GM19468 (cell line): ENCODE data around the gene PTPN6.

Experiments
- ATAC-seq: cut with Tn5 transposase; IDR thresholded peaks from one replicate; pipeline ENCODE4 v1.9.1; 2021; ENCODE audit warnings: mild to moderate bottlenecking, moderate library complexity, moderate number of reproducible peaks; ENCODE audit not compliant: unreplicated experiment; ENCODE audit errors: extremely low read depth

PTPN6 gene

GRCh38 chr12:6996040-6996441 lies 44.9 kb downstream of the PTPN6 start:
- no peak for ATAC-seq

DNA sequence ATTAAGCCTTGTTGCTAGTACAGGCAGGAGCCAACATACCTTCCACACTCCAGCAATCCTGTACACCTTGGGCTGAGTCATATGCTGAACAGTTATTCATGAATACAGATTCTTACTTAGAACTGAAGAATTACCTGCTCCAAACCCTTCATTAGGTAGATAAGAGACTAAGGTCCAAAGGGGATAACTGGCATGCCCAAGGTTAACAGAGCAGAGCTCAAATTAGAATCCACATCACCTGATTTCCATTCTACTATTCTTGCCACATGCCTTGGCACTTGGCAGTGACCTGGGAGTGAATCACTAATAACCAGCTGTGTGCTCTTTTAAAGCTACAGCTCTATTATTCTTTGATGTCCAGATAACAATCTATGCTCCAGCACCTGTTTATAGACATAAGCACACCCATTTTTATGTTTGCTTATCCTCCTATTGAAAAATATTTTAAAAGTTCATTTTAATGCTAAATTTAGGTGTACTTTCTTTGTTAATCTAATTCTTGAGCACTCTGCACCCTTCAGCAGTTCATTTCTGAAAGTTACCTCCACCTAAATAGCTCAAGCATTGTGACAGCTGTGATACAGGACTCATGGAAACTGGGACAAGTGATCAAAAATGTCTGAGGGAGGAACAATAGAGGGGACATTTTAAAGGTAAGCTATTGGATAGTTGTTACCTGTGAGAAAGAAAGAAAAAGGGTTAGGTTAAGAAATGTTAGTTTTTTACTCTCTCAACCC lies 47.7 kb downstream of the PTPN6 start:
- no peak for ATAC-seq

DNA sequence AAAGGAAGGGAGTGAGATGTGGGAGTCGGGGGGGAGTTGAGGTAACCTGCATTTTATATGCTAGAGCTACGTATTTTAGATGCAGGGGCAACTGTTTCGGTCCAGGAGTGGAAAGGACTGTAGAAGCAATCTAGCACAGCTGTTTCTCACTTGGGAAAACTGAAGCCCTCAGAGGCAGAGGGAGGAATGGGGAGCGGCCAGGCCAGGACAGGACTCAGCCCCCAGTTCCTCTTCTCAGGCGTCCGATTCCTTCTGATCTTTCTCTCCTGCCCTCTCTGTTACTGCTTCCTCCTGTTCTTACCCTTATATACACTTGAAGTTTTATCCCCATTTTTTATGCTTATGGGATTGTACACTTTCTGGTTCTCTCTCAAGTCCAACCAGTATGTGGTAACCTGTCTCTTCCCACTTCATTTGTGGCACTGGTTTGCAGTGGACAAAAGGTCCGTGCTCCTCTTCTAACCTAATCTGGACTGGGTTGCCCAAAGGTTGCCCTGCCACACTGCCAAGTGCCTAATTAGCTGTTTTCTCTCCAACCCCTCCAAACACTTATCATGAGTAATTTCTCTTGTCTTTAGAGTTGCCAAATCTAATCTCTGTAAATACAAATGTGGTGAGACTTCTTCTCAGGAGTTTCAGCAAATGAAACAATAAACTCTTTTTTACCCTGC lies 50.9 kb downstream of the PTPN6 start:
- ATAC-seq = no peak

DNA sequence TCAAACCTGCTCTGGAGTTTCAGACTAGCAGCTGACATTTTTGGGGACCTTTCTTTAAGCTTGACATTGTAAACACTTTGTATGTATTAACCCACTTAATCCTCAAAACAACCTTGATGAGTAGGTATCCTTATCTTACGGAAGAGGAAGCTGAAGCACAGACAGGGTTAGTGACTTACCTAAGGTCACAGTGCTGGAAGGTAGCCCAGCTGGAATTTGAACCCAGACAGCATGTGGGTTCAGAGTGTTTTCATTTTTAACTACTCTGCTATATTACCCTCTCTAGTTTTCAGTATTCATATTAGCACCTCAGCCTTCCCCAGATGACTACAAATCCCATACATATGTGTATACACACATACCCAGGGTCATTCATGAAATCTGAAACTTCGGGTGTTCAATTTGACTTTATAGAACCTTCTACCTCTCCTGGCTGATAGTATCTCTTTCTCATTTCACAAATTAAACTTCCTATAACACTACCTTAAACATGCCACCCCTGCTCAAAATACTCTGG lies 53.2 kb downstream of the PTPN6 start:
- no peak for ATAC-seq

DNA sequence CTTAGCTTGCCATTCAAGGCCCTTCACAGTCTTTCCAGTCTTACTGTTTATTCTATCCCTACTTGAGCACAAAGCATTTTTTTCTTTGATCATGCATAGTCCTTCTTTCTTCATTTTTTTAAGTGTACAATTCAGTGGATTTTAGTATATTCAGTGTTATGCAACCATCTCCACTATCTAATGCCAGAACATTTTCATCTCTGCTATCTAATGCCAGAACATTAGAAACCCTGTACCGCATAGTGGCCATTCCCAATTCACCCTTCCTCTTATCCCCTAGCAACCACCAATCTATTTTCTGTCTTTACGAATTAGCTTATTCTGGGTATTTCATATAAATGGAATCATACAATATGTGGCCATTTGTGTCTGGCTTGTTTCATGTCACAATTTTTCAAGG lies 53.7 kb downstream of the PTPN6 start:
- no peak for ATAC-seq

- ATAC-seq = no peak
These were observed 54.2 kb downstream of the PTPN6 start for GRCh38 chr12:7005311-7005710.

DNA sequence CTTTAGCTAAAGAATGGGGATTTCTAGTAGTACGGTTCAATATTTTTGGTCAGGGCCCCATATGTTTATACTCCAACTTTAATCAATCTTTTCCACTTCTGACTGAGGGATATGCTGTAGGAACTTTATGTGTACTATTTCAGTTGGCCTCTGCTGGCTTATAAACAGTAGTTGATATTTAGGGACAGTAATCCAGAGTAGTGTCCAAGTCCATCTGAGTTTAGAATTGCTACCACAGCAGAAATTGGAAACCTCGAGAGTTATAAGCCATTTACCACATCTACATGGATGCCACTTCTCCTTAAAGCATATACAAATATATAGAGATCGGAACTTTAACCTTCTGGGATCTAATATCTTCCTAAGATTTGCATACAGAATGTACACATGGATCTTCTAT lies 55.5 kb downstream of the PTPN6 start:
- ATAC-seq = no peak

DNA sequence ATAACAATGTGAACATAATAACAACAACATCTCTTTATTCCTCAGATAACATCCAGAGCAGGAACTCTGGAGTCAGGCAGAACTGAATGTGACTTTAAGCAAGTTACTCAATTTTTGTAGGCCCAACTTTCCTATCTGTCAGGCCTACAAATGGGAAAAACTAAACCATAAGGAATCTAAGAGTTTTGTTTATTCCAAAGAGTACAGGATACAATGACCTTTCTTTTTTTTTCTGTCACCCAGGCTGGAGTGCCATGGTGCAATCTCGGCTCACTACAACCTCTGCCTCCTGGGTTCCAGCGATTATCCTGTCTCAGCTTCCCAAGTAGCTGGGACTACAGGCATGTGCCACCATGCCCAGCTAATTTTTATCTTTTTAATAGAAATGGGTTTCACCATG lies 57.7 kb downstream of the PTPN6 start:
- ATAC-seq = no peak

- ATAC-seq = no peak
These were observed 58.4 kb downstream of the PTPN6 start for GRCh38 chr12:7009512-7009911.
